HepG2 (cell line): ENCODE measurements around the gene PPP1R7. TPM values are rescaled to one million over a fixed set of nuclear protein-coding genes. Genes with fewer than 3 reads are reported as not detected.

ENCODE experiments used
- ARID2 ChIP-seq: sonication (generic); formaldehyde crosslinking; IDR thresholded peaks from 2 replicates; pipeline ENCODE4 v1.8.1; 2022; ENCODE audit warnings: mild to moderate bottlenecking, missing genetic modification reagents, borderline replicate concordance
- CHCHD3 ChIP-seq: sonication (generic); formaldehyde crosslinking; IDR thresholded peaks from 2 replicates; pipeline ENCODE4 v1.8.0; 2022; ENCODE audit warnings: mild to moderate bottlenecking, missing genetic modification reagents, moderate library complexity
- E2F2 ChIP-seq: sonication (generic); formaldehyde crosslinking; IDR thresholded peaks from 2 replicates; pipeline ENCODE4 v1.4.0; 2020; ENCODE audit warnings: missing genetic modification reagents, borderline replicate concordance
- E2F5 ChIP-seq: sonication (generic); formaldehyde crosslinking; conservative IDR thresholded peaks from 2 replicates; pipeline ENCODE4 v1.4.0; 2020; ENCODE audit warnings: missing genetic modification reagents
- GTF3A ChIP-seq: sonication (generic); formaldehyde crosslinking; conservative IDR thresholded peaks from 2 replicates; pipeline ENCODE4 v1.4.0; 2020; ENCODE audit warnings: mild to moderate bottlenecking, missing genetic modification reagents
- HNRNPK ChIP-seq: fragments of 200-400 bp; formaldehyde crosslinking; IDR thresholded peaks from 2 replicates; pipeline ENCODE4 v1.6.1; 2018; ENCODE audit warnings: low read length, low read depth, moderate library complexity, mild to moderate bottlenecking; ENCODE audit not compliant: poor library complexity, severe bottlenecking
- IRF2 ChIP-seq: IDR thresholded peaks from 2 replicates; pipeline ENCODE4 v1.6.1; 2018; ENCODE audit warnings: missing genetic modification reagents, missing compliant biosample characterization
- KDM5B ChIP-seq: sonication (generic); formaldehyde crosslinking; IDR thresholded peaks from 2 replicates; pipeline ENCODE4 v1.4.0; 2020; ENCODE audit warnings: missing genetic modification reagents, mild to moderate bottlenecking, borderline replicate concordance
- MXD4 ChIP-seq: IDR thresholded peaks from 2 replicates; pipeline ENCODE4 v1.6.1; 2016; ENCODE audit warnings: mild to moderate bottlenecking, missing biosample characterization, missing genetic modification reagents
- NAIF1 ChIP-seq: sonication (generic); formaldehyde crosslinking; IDR thresholded peaks from 2 replicates; pipeline ENCODE4 v1.5.0; 2020; ENCODE audit warnings: mild to moderate bottlenecking, missing genetic modification reagents, borderline replicate concordance
- NFIC ChIP-seq: IDR thresholded peaks from 2 replicates; pipeline ENCODE4 v1.6.1; 2012; ENCODE audit warnings: mild to moderate bottlenecking, low read length, inconsistent platforms
- NFYC ChIP-seq: IDR thresholded peaks from 2 replicates; pipeline ENCODE4 v1.6.1; 2016; ENCODE audit warnings: missing genetic modification reagents, missing compliant biosample characterization
- PCBP2 ChIP-seq: fragments of 200-400 bp; formaldehyde crosslinking; optimal IDR thresholded peaks from 2 replicates; pipeline ENCODE3; 2018; ENCODE audit warnings: low read length, low read depth; ENCODE audit not compliant: poor library complexity, severe bottlenecking
- PHF20 ChIP-seq: sonication (generic); formaldehyde crosslinking; IDR thresholded peaks from 2 replicates; pipeline ENCODE4 v1.5.0; 2020; ENCODE audit warnings: mild to moderate bottlenecking, missing genetic modification reagents
- SIN3A ChIP-seq: IDR thresholded peaks from 2 replicates; pipeline ENCODE4 v1.6.1; 2011; ENCODE audit warnings: low read depth, mild to moderate bottlenecking, control low read depth, low read length, borderline replicate concordance
- SPEN ChIP-seq: sonication (generic); formaldehyde crosslinking; IDR thresholded peaks from 2 replicates; pipeline ENCODE4 v1.5.1; 2020; ENCODE audit warnings: low read depth, mild to moderate bottlenecking, missing genetic modification reagents
- SRSF1 ChIP-seq: fragments of 200-400 bp; formaldehyde crosslinking; optimal IDR thresholded peaks from 2 replicates; pipeline ENCODE3; 2017; ENCODE audit warnings: mild to moderate bottlenecking, low read depth, low read length, moderate library complexity
- SYNCRIP ChIP-seq: fragments of 200-400 bp; formaldehyde crosslinking; IDR thresholded peaks from 2 replicates; pipeline ENCODE4 v1.6.1; 2018; ENCODE audit warnings: mild to moderate bottlenecking, low read depth, low read length; ENCODE audit not compliant: insufficient read depth
- TFDP2 ChIP-seq: sonication (generic); formaldehyde crosslinking; IDR thresholded peaks from 2 replicates; pipeline ENCODE4 v1.4.0; 2020; ENCODE audit warnings: missing genetic modification reagents
- TOPORS ChIP-seq: sonication (generic); formaldehyde crosslinking; IDR thresholded peaks from 2 replicates; pipeline ENCODE4 v1.8.0; 2023; ENCODE audit warnings: mild to moderate bottlenecking, missing genetic modification reagents
- ZNF367 ChIP-seq: sonication (generic); formaldehyde crosslinking; IDR thresholded peaks from 2 replicates; pipeline ENCODE4 v1.4.0; 2020; ENCODE audit warnings: missing genetic modification reagents, borderline replicate concordance
- ZNF589 ChIP-seq: sonication (generic); formaldehyde crosslinking; conservative IDR thresholded peaks from 2 replicates; pipeline ENCODE4 v1.8.0; 2022; ENCODE audit warnings: mild to moderate bottlenecking, moderate library complexity, missing genetic modification reagents
- ZNF768 ChIP-seq: sonication (generic); formaldehyde crosslinking; IDR thresholded peaks from 2 replicates; pipeline ENCODE4 v1.4.0; 2020; ENCODE audit warnings: missing genetic modification reagents
- ZNF83 ChIP-seq: sonication (generic); formaldehyde crosslinking; IDR thresholded peaks from 2 replicates; pipeline ENCODE4 v1.4.0; 2020; ENCODE audit warnings: missing genetic modification reagents, mild to moderate bottlenecking, borderline replicate concordance
- polyA plus RNA-seq, 8 experiments: library from polyadenylated mRNA; depleted of rRNA in 3 of 8; stranded (reverse) in 7 of 8; unstranded in 1 of 8; fragments of >200 nt; fragmentation: Illumina TruSeq in 4 of 8; extraction: Trizol in 4 of 8; gene quantifications; 2 replicates each; pipeline versions ENCODE4 v1.2.1 to v1.2.3, GENCODE V29; 2011 to 2016; ENCODE audit warnings: low read depth in 4 of 8, missing spikeins in 1 of 8, mixed read lengths in 1 of 8; ENCODE audit not compliant: insufficient read depth in 1 of 8
- total RNA-seq, 5 experiments: library from RNA; depleted of rRNA; stranded (reverse); fragments of >200 nt; fragmentation: Illumina TruSeq; extraction: Trizol; gene quantifications; 2 replicates each; pipeline ENCODE4 v1.2.3, GENCODE V29; 2016; ENCODE audit warnings: low read depth in 1 of 5

PPP1R7 gene
- total and polyA plus RNA-seq, 2 of the 13 experiments (the other 11 are each of a cell fraction or from before 2014, with no cell fraction given): 33.3 to 67.9 TPM

GRCh38 chr2:241149925-241150659 lies at the start of gene PPP1R7 (continued):
- TF ChIP-seq PCBP2 (no peak), HNRNPK (peak; percentile 58), NFIC (no peak), KDM5B (CRISPR knock-in tag) (peak; percentile 83), CHCHD3 (peak; percentile 24; the same call in 1 of the 2 replicates), ZNF768 (peak; percentile 17; the same call in 1 of the 2 replicates), ZNF589 (CRISPR knock-in tag) (peak; percentile 34), SIN3A (peak; percentile 39), NAIF1 (CRISPR knock-in tag) (peak; percentile 47; the same call in 1 of the 2 replicates), E2F5 (CRISPR knock-in tag) (peak; percentile 56; the same call in 1 of the 2 replicates), IRF2 (CRISPR knock-in tag) (peak; percentile 82; the same call in 1 of the 2 replicates), TFDP2 (CRISPR knock-in tag) (peak; percentile 87), MXD4 (CRISPR knock-in tag) (peak; percentile 47; the same call in 1 of the 2 replicates), ZNF83 (CRISPR knock-in tag) (no peak), SPEN (CRISPR knock-in tag) (peak; percentile 62), ARID2 (no peak), SYNCRIP (no peak), ZNF367 (peak; percentile 14; the same call in 1 of the 2 replicates), GTF3A (CRISPR knock-in tag) (no peak), NFYC (CRISPR knock-in tag) (peak; percentile 92), SRSF1 (no peak), E2F2 (peak; percentile 34; the same call in 1 of the 2 replicates), PHF20 (peak; percentile 83), TOPORS (CRISPR knock-in tag) (peak; percentile 91; the same call in 1 of the 2 replicates)
